H1 (cell line): Measurements from ENCODE around the gene PIAS4. TPM values are rescaled to one million over a fixed set of nuclear protein-coding genes. Genes with fewer than 3 reads are reported as not detected.

Experiments
- BRCA1 ChIP-seq: IDR thresholded peaks from 2 replicates; pipeline ENCODE4 v1.6.1; 2012; ENCODE audit warnings: low read depth, low read length, improper control_type of control experiment
- CEBPB ChIP-seq: IDR thresholded peaks from 2 replicates; pipeline ENCODE4 v1.6.1; 2012; ENCODE audit warnings: low read depth, low read length
- GABPA ChIP-seq: IDR thresholded peaks from 2 replicates; pipeline ENCODE4 v1.6.1; 2011; ENCODE audit warnings: mild to moderate bottlenecking, low read length, moderate library complexity, borderline replicate concordance; ENCODE audit not compliant: insufficient read depth
- HDAC2 ChIP-seq, 2 experiments: fragments of 300-600 bp in 1 of 2; sonication (generic) in 1 of 2; IDR thresholded peaks; 2 replicates each; pipeline ENCODE4 v1.6.1; 2011 to 2012; ENCODE audit warnings: low read depth in 2 of 2, low read length in 2 of 2, mild to moderate bottlenecking in 2 of 2, moderate library complexity in 2 of 2, borderline replicate concordance in 1 of 2, inconsistent platforms in 1 of 2
- JUN ChIP-seq: IDR thresholded peaks from 2 replicates; pipeline ENCODE4 v1.6.1; 2011; ENCODE audit warnings: low read depth, mild to moderate bottlenecking, improper control_type of control experiment, low read length
- NRF1 ChIP-seq: IDR thresholded peaks from 2 replicates; pipeline ENCODE4 v1.6.1; 2011; ENCODE audit warnings: mild to moderate bottlenecking, low read depth, low read length, improper control_type of control experiment
- RAD21 ChIP-seq, 2 experiments: IDR thresholded peaks in 1 of 2; conservative IDR thresholded peaks in 1 of 2; 2 replicates each; pipeline ENCODE4 v1.6.1; 2011; ENCODE audit warnings: low read depth in 2 of 2, low read length in 2 of 2, improper control_type of control experiment in 1 of 2, inconsistent platforms in 1 of 2, mild to moderate bottlenecking in 1 of 2, moderate library complexity in 1 of 2
- RFX5 ChIP-seq: IDR thresholded peaks from 2 replicates; pipeline ENCODE4 v1.6.1; 2011; ENCODE audit warnings: low read depth, low read length, improper control_type of control experiment, borderline replicate concordance
- TAF7 ChIP-seq: optimal IDR thresholded peaks from 2 replicates; pipeline ENCODE3; 2011; ENCODE audit warnings: low read depth, mild to moderate bottlenecking, inconsistent platforms, low read length, moderate library complexity, borderline replicate concordance
- YY1 ChIP-seq: IDR thresholded peaks from 2 replicates; pipeline ENCODE4 v1.6.1; 2011; ENCODE audit warnings: low read depth, mild to moderate bottlenecking, low read length
- ZNF274 ChIP-seq: IDR thresholded peaks from 2 replicates; pipeline ENCODE4 v1.7.0; 2012; ENCODE audit warnings: low read length, borderline replicate concordance; ENCODE audit errors: extremely low read depth
- polyA plus RNA-seq, 7 experiments: library from polyadenylated mRNA; depleted of rRNA in 3 of 7; stranded (reverse) in 5 of 7; unstranded in 2 of 7; fragments of >200 nt in 5 of 7; fragments of 200-250 nt in 2 of 7; gene quantifications; 1 replicate in 5 of 7; 2 replicates in 1 of 7; 4 replicates in 1 of 7; pipeline versions ENCODE4 v1.2.1 to v1.2.3, GENCODE V29; 2011 to 2013; ENCODE audit warnings: missing spikeins in 2 of 7, mixed read lengths in 2 of 7
- total RNA-seq: library from RNA; stranded (reverse); fragmentation: NEBNext Ultra II Directional; extraction: Animal tissue kit (Norgen Biotek cat#: 25700); gene quantifications from 2 replicates; pipeline ENCODE4 v1.2.1, GENCODE V29; 2021
- TF ChIP-seq, protein P1 (sequence below): fragments of 300-600 bp; sonication (generic); IDR thresholded peaks from 2 replicates; pipeline ENCODE4 v1.7.1; 2012; ENCODE audit warnings: low read length, moderate library complexity, mild to moderate bottlenecking, inconsistent platforms; ENCODE audit not compliant: insufficient replicate concordance

The PIAS4 gene
- total and polyA plus RNA-seq, 2 of the 8 experiments (the other 6 are each of a cell fraction or from before 2014, with no cell fraction given) = 30.2 to 51.4 TPM

- TF ChIP-seq, protein P1, sequence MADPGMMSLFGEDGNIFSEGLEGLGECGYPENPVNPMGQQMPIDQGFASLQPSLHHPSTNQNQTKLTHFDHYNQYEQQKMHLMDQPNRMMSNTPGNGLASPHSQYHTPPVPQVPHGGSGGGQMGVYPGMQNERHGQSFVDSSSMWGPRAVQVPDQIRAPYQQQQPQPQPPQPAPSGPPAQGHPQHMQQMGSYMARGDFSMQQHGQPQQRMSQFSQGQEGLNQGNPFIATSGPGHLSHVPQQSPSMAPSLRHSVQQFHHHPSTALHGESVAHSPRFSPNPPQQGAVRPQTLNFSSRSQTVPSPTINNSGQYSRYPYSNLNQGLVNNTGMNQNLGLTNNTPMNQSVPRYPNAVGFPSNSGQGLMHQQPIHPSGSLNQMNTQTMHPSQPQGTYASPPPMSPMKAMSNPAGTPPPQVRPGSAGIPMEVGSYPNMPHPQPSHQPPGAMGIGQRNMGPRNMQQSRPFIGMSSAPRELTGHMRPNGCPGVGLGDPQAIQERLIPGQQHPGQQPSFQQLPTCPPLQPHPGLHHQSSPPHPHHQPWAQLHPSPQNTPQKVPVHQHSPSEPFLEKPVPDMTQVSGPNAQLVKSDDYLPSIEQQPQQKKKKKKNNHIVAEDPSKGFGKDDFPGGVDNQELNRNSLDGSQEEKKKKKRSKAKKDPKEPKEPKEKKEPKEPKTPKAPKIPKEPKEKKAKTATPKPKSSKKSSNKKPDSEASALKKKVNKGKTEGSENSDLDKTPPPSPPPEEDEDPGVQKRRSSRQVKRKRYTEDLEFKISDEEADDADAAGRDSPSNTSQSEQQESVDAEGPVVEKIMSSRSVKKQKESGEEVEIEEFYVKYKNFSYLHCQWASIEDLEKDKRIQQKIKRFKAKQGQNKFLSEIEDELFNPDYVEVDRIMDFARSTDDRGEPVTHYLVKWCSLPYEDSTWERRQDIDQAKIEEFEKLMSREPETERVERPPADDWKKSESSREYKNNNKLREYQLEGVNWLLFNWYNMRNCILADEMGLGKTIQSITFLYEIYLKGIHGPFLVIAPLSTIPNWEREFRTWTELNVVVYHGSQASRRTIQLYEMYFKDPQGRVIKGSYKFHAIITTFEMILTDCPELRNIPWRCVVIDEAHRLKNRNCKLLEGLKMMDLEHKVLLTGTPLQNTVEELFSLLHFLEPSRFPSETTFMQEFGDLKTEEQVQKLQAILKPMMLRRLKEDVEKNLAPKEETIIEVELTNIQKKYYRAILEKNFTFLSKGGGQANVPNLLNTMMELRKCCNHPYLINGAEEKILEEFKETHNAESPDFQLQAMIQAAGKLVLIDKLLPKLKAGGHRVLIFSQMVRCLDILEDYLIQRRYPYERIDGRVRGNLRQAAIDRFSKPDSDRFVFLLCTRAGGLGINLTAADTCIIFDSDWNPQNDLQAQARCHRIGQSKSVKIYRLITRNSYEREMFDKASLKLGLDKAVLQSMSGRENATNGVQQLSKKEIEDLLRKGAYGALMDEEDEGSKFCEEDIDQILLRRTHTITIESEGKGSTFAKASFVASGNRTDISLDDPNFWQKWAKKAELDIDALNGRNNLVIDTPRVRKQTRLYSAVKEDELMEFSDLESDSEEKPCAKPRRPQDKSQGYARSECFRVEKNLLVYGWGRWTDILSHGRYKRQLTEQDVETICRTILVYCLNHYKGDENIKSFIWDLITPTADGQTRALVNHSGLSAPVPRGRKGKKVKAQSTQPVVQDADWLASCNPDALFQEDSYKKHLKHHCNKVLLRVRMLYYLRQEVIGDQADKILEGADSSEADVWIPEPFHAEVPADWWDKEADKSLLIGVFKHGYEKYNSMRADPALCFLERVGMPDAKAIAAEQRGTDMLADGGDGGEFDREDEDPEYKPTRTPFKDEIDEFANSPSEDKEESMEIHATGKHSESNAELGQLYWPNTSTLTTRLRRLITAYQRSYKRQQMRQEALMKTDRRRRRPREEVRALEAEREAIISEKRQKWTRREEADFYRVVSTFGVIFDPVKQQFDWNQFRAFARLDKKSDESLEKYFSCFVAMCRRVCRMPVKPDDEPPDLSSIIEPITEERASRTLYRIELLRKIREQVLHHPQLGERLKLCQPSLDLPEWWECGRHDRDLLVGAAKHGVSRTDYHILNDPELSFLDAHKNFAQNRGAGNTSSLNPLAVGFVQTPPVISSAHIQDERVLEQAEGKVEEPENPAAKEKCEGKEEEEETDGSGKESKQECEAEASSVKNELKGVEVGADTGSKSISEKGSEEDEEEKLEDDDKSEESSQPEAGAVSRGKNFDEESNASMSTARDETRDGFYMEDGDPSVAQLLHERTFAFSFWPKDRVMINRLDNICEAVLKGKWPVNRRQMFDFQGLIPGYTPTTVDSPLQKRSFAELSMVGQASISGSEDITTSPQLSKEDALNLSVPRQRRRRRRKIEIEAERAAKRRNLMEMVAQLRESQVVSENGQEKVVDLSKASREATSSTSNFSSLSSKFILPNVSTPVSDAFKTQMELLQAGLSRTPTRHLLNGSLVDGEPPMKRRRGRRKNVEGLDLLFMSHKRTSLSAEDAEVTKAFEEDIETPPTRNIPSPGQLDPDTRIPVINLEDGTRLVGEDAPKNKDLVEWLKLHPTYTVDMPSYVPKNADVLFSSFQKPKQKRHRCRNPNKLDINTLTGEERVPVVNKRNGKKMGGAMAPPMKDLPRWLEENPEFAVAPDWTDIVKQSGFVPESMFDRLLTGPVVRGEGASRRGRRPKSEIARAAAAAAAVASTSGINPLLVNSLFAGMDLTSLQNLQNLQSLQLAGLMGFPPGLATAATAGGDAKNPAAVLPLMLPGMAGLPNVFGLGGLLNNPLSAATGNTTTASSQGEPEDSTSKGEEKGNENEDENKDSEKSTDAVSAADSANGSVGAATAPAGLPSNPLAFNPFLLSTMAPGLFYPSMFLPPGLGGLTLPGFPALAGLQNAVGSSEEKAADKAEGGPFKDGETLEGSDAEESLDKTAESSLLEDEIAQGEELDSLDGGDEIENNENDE = no peak
- TF ChIP-seq BRCA1 (no peak), NRF1 (no peak), JUN (no peak), RFX5 (no peak), CEBPB (no peak), ZNF274 (no peak), GABPA (no peak), RAD21 (IDR thresholded peaks at IDR 0.05 in 1 of 2, conservative IDR thresholded peaks at IDR 0.05 in 1 of 2; ENCODE audit: low read depth in 2 of 2, low read length in 2 of 2) (no peak), TAF7 (no peak), YY1 (no peak), HDAC2 (IDR thresholded peaks at IDR 0.05; ENCODE audit: borderline replicate concordance in 1 of 2, low read depth in 2 of 2, low read length in 2 of 2) (no peak)
Observed at GRCh38 chr19:4088975-4089374, 81.4 kb downstream of the PIAS4 start (continued).
